ENCODE measurements around the gene KRTAP19-8.

KRTAP19-8 gene, protein sequence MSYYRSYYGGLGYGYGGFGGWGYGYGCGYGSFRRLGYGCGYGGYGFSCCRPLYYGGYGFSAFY

GRCh38 chr21:31038376-31038775 lies at the start of gene KRTAP19-8:
Gene KRTAP19-8 (minus strand): TSS chr21:31038476. CDS start chr21:31038443, 33 bp downstream.
- TF ChIP-seq CTCF (IDR thresholded peaks at IDR 0.05; ENCODE audit: control extremely low read depth, extremely low read depth, low read depth, missing control alignments) = no peak
- ChIA-PET POLR2A (no interaction called here), CTCF (interaction anchor here (0.8 kb wide), 1 partner anchor 8 kb away, joined by 3 read pairs; no protein-coding TSS in a partner anchor)
- no peak for DNase-seq (ENCODE audit: extremely low spot score)

DNA sequence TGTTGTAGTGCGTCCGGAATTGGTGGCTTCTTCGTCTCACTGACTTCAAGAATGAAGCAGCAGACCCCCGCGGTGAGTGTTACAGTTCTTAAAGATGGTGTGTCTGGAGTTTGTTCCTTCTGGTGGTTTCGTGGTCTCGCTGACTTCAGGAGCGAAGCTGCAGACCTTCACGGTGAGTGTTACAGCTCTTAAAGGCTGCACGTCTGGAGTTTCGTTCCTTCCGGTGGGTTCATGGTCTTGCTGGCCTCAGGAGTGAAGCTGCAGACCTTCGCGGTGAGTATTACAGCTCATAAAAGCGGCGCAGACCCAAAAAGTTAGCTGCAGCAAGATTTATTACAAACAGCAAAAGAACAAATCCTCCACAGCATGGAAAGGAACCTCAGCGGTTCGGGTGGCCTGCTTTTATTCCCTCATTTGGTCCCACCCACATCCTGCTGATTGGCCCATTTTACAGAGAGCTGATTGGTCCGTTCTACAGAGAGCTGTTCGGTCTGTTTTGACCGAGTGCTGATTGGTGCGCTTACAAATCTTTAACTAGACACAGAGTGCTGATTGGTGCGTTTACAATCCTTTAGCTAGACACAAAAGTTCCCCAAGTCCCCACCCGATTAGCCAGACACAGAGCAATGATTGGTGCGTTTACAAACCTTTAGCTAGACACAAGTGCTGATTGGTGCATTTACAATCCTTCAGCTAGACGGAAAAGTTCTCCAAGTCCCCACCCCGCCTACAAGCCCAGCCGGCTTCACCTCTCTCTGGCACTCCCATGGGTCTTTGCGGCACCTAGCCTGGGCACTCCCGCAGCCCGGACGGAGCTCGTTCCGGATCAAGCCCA lies 49.6 kb upstream of the KRTAP19-8 start:
- CTCF ChIA-PET = interaction anchor here (0.8 to 2.6 kb wide), 13 partner anchors 9 to 1044 kb away, joined by 3 to 14 read pairs (median 4); partner anchors contain the start of gene KRTAP7-1
- POLR2A ChIA-PET = no interaction called here
- no peak for TF ChIP-seq CTCF (IDR thresholded peaks at IDR 0.05; ENCODE audit: control extremely low read depth, extremely low read depth, low read depth, missing control alignments)

GRCh38 chr21:31084689-31085088 lies 46.4 kb upstream of the KRTAP19-8 start:
- TF ChIP-seq CTCF (IDR thresholded peaks at IDR 0.05; ENCODE audit: control extremely low read depth, extremely low read depth, low read depth, missing control alignments) = no peak
- no peak for DNase-seq (ENCODE audit: extremely low spot score)
- CTCF ChIA-PET = interaction anchor here (1.4 to 2.8 kb wide), 2 partner anchors 15 to 744 kb away, joined by 4 to 9 read pairs; no protein-coding TSS in a partner anchor
- POLR2A ChIA-PET = no interaction called here

More for the DNA sequence above, 49.6 kb upstream of the KRTAP19-8 start:
- no peak for DNase-seq (ENCODE audit: extremely low spot score)

- ChIA-PET POLR2A (no interaction called here), CTCF (interaction anchor here (1.3 to 1.6 kb wide), 2 partner anchors 738 to 1035 kb away, joined by 3 to 5 read pairs; no protein-coding TSS in a partner anchor)
- DNase-seq (ENCODE audit: extremely low spot score) = no peak
- no peak for TF ChIP-seq CTCF (IDR thresholded peaks at IDR 0.05; ENCODE audit: control extremely low read depth, extremely low read depth, low read depth, missing control alignments)
Measured at GRCh38 chr21:31078796-31079195, 40.5 kb upstream of the KRTAP19-8 start.

- POLR2A ChIA-PET = no interaction called here
- CTCF ChIA-PET = interaction anchor here (1.6 kb wide), 1 partner anchor 738 kb away, joined by 5 read pairs; no protein-coding TSS in a partner anchor
- no peak for DNase-seq (ENCODE audit: extremely low spot score)
Measured at GRCh38 chr21:31078216-31078615, 39.9 kb upstream of the KRTAP19-8 start.

More at GRCh38 chr21:31078216-31078615, 39.9 kb upstream of the KRTAP19-8 start:
- TF ChIP-seq CTCF (IDR thresholded peaks at IDR 0.05; ENCODE audit: control extremely low read depth, extremely low read depth, low read depth, missing control alignments) = no peak

Data from GM10248 (cell line).